Hepatocyte (in vitro differentiated cells): ENCODE results near the gene ONECUT3. TPM values are rescaled to one million over a fixed set of nuclear protein-coding genes. Genes with fewer than 3 reads are reported as not detected.
"Not testable (repeated sequence)": the region's sequence is repeated elsewhere in the genome, so short reads cannot be mapped to it uniquely, and the experiment has no call there.

Experiments used
- DNase-seq: peaks from one replicate; pipeline ENCODE4 v3.0.0-alpha.2; 2016; ENCODE audit warnings: low spot score
- H2AFZ ChIP-seq: fragments of 200-600 bp; sonication (generic); 2 replicates; pipeline ENCODE4 v1.6.0; 2016; ENCODE audit warnings: antibody characterized with exemption, mild to moderate bottlenecking
- H3K27ac ChIP-seq: fragments of 200-600 bp; sonication (generic); 2 replicates; pipeline ENCODE4 v1.5.1; 2016; ENCODE audit warnings: mild to moderate bottlenecking
- H3K27me3 ChIP-seq: fragments of 200-600 bp; sonication (generic); 2 replicates; pipeline ENCODE4 v1.6.1; 2016
- H3K36me3 ChIP-seq: fragments of 200-600 bp; sonication (generic); replicated peaks from 2 replicates; pipeline ENCODE4 v1.5.1; 2016; ENCODE audit warnings: low read depth; ENCODE audit not compliant: insufficient read depth
- H3K4me1 ChIP-seq: fragments of 200-600 bp; sonication (generic); 2 replicates; pipeline ENCODE4 v1.5.1; 2016; ENCODE audit warnings: mild to moderate bottlenecking, moderate library complexity; ENCODE audit not compliant: insufficient read depth
- H3K4me2 ChIP-seq: fragments of 200-600 bp; sonication (generic); 2 replicates; pipeline ENCODE4 v1.6.0; 2016
- H3K4me3 ChIP-seq: fragments of 200-600 bp; sonication (generic); 2 replicates; pipeline ENCODE4 v1.5.1; 2016; ENCODE audit warnings: mild to moderate bottlenecking
- H3K79me2 ChIP-seq: fragments of 200-600 bp; sonication (generic); 2 replicates; pipeline ENCODE4 v1.6.0; 2017; ENCODE audit warnings: mild to moderate bottlenecking
- H3K9me2 ChIP-seq: fragments of 200-600 bp; sonication (generic); replicated peaks from 2 replicates; pipeline ENCODE4 v1.6.0; 2017; ENCODE audit warnings: mild to moderate bottlenecking; ENCODE audit not compliant: insufficient read depth
- H3K9me3 ChIP-seq: fragments of 200-600 bp; sonication (generic); 2 replicates; pipeline ENCODE4 v1.5.1; 2016; ENCODE audit warnings: low read depth, mild to moderate bottlenecking
- H4K20me1 ChIP-seq: fragments of 200-600 bp; sonication (generic); 2 replicates; pipeline ENCODE4 v1.6.0; 2016; ENCODE audit warnings: mild to moderate bottlenecking; ENCODE audit not compliant: insufficient read depth, poor library complexity, severe bottlenecking
- CTCF ChIP-seq: fragments of 200-600 bp; sonication (generic); IDR thresholded peaks from 2 replicates; pipeline ENCODE4 v1.5.1; 2016; ENCODE audit warnings: antibody characterized with exemption, mild to moderate bottlenecking; ENCODE audit not compliant: poor library complexity
- EZH2 ChIP-seq: fragments of 200-600 bp; sonication (generic); IDR thresholded peaks from 2 replicates; pipeline ENCODE4 v1.6.1; 2016; ENCODE audit warnings: antibody characterized with exemption, mild to moderate bottlenecking, borderline replicate concordance
- EZH2phosphoT487 ChIP-seq: fragments of 200-600 bp; sonication (generic); IDR thresholded peaks from one replicate; pipeline ENCODE4 v1.6.1; 2018; ENCODE audit warnings: antibody characterized with exemption, mild to moderate bottlenecking, low read depth, moderate library complexity; ENCODE audit not compliant: unreplicated experiment, severe bottlenecking
- WGBS: methylation state at CpG from one replicate; pipeline ENCODE4 v1.1.6; 2016; ENCODE audit warnings: low lambda C conversion rate; ENCODE audit errors: missing lambda C conversion rate; 5-methylcytosine and 5-hydroxymethylcytosine counted together
- polyA plus RNA-seq: library from polyadenylated mRNA; unstranded; fragments of >200 nt; fragmentation: Nextera tagmentation; extraction: Ambion mirVana; gene quantifications from 2 replicates; pipeline ENCODE4 v1.2.1, GENCODE V29; 2016
- total RNA-seq: library from RNA; depleted of rRNA; stranded (reverse); fragments of >200 nt; gene quantifications from 2 replicates; pipeline ENCODE4 v1.2.3, GENCODE V29; 2014

The ONECUT3 gene
- total and polyA plus RNA-seq, 2 experiments from 2014 or later: 0.03 to 0.06 TPM

GRCh38 chr19:1758959-1759903 is 5.9 kb downstream of the ONECUT3 start:
- WGBS: 46% methylated on average over 11 of the region's 16 CpGs
- Histone ChIP-seq H3K9me2 (no peaks in the 10 kb centered on the region), H3K4me2 (no peak overlapping the region), H3K36me3 (no peaks in the 10 kb centered on the region), H3K27ac (no peak overlapping the region), H2AFZ (no peak overlapping the region), H3K9me3 (no peaks in the 10 kb centered on the region), H3K27me3 (peaks cover 95% of the 10 kb centered on the region), H3K79me2 (no peaks in the 10 kb centered on the region), H3K4me3 (no peak overlapping the region), H3K4me1 (no peaks in the 10 kb centered on the region), H4K20me1 (no peaks in the 10 kb centered on the region)
- no peak for TF ChIP-seq EZH2phosphoT487
- TF ChIP-seq CTCF: no peak
- TF ChIP-seq EZH2: no peak
- no peak for DNase-seq

GRCh38 chr19:1760020-1760419 is 6.7 kb downstream of the ONECUT3 start:
- Histone ChIP-seq H3K27me3 (peaks cover 97% of the 10 kb centered on the region), H3K36me3 (no peaks in the 10 kb centered on the region), H4K20me1 (no peaks in the 10 kb centered on the region), H3K4me2 (no peak overlapping the region), H3K4me1 (no peaks in the 10 kb centered on the region), H2AFZ (no peak overlapping the region), H3K4me3 (no peak overlapping the region), H3K9me3 (no peaks in the 10 kb centered on the region), H3K9me2 (no peaks in the 10 kb centered on the region), H3K27ac (no peak overlapping the region), H3K79me2 (no peaks in the 10 kb centered on the region)
- no peak for DNase-seq
- TF ChIP-seq CTCF (no peak), EZH2phosphoT487 (no peak), EZH2 (no peak)
- WGBS: 14% methylated on average over 13 of the region's 17 CpGs

GRCh38 chr19:1760786-1761527 is 7.7 kb downstream of the ONECUT3 start:
- not testable (repeated sequence) for H3K4me3 ChIP-seq, H4K20me1 ChIP-seq, H3K9me2 ChIP-seq, H3K9me3 ChIP-seq, H3K36me3 ChIP-seq, H2AFZ ChIP-seq, H3K27ac ChIP-seq, DNase-seq, H3K79me2 ChIP-seq, H3K4me1 ChIP-seq, H3K4me2 ChIP-seq
- H3K27me3 ChIP-seq: peaks cover 97% of the 10 kb centered on the region
- WGBS: 32% methylated on average over 15 of the region's 15 CpGs
- peak; percentile 20 for TF ChIP-seq EZH2
